Thyroid gland (tissue), 4 donors: Measurements from ENCODE around the gene EIF5A2.

Source experiments
- CTCF ChIP-seq, 6 experiments: fragments of 200-600 bp in 3 of 6; fragments of 450-650 bp in 3 of 6; sonication (generic) in 3 of 6; IDR thresholded peaks; one replicate each; pipeline ENCODE4 v1.5.1; 2016 to 2019; ENCODE audit warnings: antibody characterized with exemption in 6 of 6, mild to moderate bottlenecking in 2 of 6, inconsistent platforms in 1 of 6, moderate library complexity in 1 of 6
- POLR2A ChIP-seq, 2 donors: fragments of 450-650 bp; IDR thresholded peaks; one replicate each; pipeline ENCODE4 v1.6.1; 2017; ENCODE audit warnings: antibody characterized with exemption in 2 of 2, mild to moderate bottlenecking in 2 of 2, moderate library complexity in 1 of 2

- TF ChIP-seq POLR2A (IDR thresholded peaks at IDR 0.05) (no peak), CTCF (IDR thresholded peaks at IDR 0.05) (no peak)
These were observed 41.9 kb downstream of the EIF5A2 start for GRCh38 chr3:170866499-170866898.
